H9 (cell line): ENCODE measurements around the gene GPC3. TPM values are rescaled to one million over a fixed set of nuclear protein-coding genes. Genes with fewer than 3 reads are reported as not detected.

Experiments used
- DNase-seq: peaks from one replicate; pipeline ENCODE4 v3.0.0-alpha.2; 2017
- H2AFZ ChIP-seq: one replicate; pipeline ENCODE4 v1.6.1; 2013; ENCODE audit warnings: mild to moderate bottlenecking, low read length, control low read depth, moderate library complexity
- H2AK5ac ChIP-seq: 2 replicates; pipeline ENCODE4 v1.6.1; 2013; ENCODE audit warnings: low read length, control low read depth, mixed read lengths; ENCODE audit not compliant: insufficient read length
- H2BK120ac ChIP-seq: one replicate; pipeline ENCODE4 v1.6.1; 2013; ENCODE audit warnings: low read depth, mild to moderate bottlenecking, low read length, control low read depth, inconsistent platforms; ENCODE audit not compliant: poor library complexity, severe bottlenecking
- H2BK12ac ChIP-seq: 2 replicates; pipeline ENCODE4 v1.6.1; 2013; ENCODE audit warnings: low read length, control low read depth, mixed read lengths, low read depth; ENCODE audit not compliant: insufficient read length
- H2BK15ac ChIP-seq: 2 replicates; pipeline ENCODE4 v1.6.1; 2013; ENCODE audit warnings: low read depth, low read length, control low read depth
- H2BK20ac ChIP-seq: one replicate; pipeline ENCODE4 v1.6.1; 2013; ENCODE audit warnings: low read depth, mild to moderate bottlenecking, low read length, control low read depth, inconsistent platforms; ENCODE audit not compliant: poor library complexity, severe bottlenecking
- H2BK5ac ChIP-seq: 2 replicates; pipeline ENCODE4 v1.6.1; 2013; ENCODE audit warnings: low read length, control low read depth, mixed read lengths; ENCODE audit not compliant: insufficient read length
- H3K14ac ChIP-seq: 2 replicates; pipeline ENCODE4 v1.6.1; 2013; ENCODE audit warnings: low read length, control low read depth; ENCODE audit not compliant: insufficient read depth
- H3K18ac ChIP-seq: 2 replicates; pipeline ENCODE4 v1.6.1; 2013; ENCODE audit warnings: low read depth, mild to moderate bottlenecking, mixed read lengths, low read length, control low read depth; ENCODE audit not compliant: insufficient read length
- H3K23ac ChIP-seq: 2 replicates; pipeline ENCODE4 v1.6.1; 2013; ENCODE audit warnings: low read length, control low read depth, mixed read lengths, low read depth; ENCODE audit not compliant: insufficient read length
- H3K23me2 ChIP-seq: 2 replicates; pipeline ENCODE4 v1.6.1; 2013; ENCODE audit warnings: low read depth, mild to moderate bottlenecking, mixed read lengths, low read length, control low read depth; ENCODE audit not compliant: insufficient read length, poor library complexity, severe bottlenecking
- H3K27ac ChIP-seq: 2 replicates; pipeline ENCODE4 v1.5.1; 2013; ENCODE audit warnings: low read length, control low read depth, mixed read lengths, low read depth; ENCODE audit not compliant: insufficient read length
- H3K27me3 ChIP-seq: 2 replicates; pipeline ENCODE4 v1.6.1; 2013; ENCODE audit warnings: low read length, control low read depth, inconsistent platforms; ENCODE audit not compliant: insufficient read depth
- H3K4ac ChIP-seq: 2 replicates; pipeline ENCODE4 v1.6.1; 2013; ENCODE audit warnings: low read depth, mild to moderate bottlenecking, control low read depth, inconsistent platforms, low read length, moderate library complexity
- H3K4me1 ChIP-seq: 2 replicates; pipeline ENCODE4 v1.6.1; 2013; ENCODE audit warnings: low read length, control low read depth, inconsistent platforms; ENCODE audit not compliant: insufficient read depth
- H3K4me2 ChIP-seq: 2 replicates; pipeline ENCODE4 v1.6.1; 2013; ENCODE audit warnings: low read length, control low read depth, mixed read lengths; ENCODE audit not compliant: insufficient read length, insufficient read depth
- H3K56ac ChIP-seq: 2 replicates; pipeline ENCODE4 v1.6.1; 2013; ENCODE audit warnings: low read depth, mild to moderate bottlenecking, mixed read lengths, low read length, control low read depth; ENCODE audit not compliant: insufficient read length
- H3K79me1 ChIP-seq: 2 replicates; pipeline ENCODE4 v1.6.1; 2013; ENCODE audit warnings: low read depth, mild to moderate bottlenecking, moderate library complexity, low read length, control low read depth, inconsistent platforms; ENCODE audit not compliant: insufficient read depth, poor library complexity, severe bottlenecking
- H3K79me2 ChIP-seq: 2 replicates; pipeline ENCODE4 v1.6.1; 2013; ENCODE audit warnings: low read length, control low read depth, inconsistent platforms; ENCODE audit not compliant: insufficient read depth
- H3K9ac ChIP-seq: 2 replicates; pipeline ENCODE4 v1.6.1; 2013; ENCODE audit warnings: low read length, control low read depth, mixed read lengths; ENCODE audit not compliant: insufficient read length; ENCODE audit errors: extremely low read depth
- H3K9me3 ChIP-seq: one replicate; pipeline ENCODE4 v1.6.1; 2013; ENCODE audit warnings: low read depth, low read length, inconsistent platforms; ENCODE audit not compliant: control insufficient read depth
- H3T11ph ChIP-seq: one replicate; pipeline ENCODE4 v1.6.1; 2013; ENCODE audit warnings: mild to moderate bottlenecking, low read length, control low read depth, inconsistent platforms
- H4K20me1 ChIP-seq: one replicate; pipeline ENCODE4 v1.6.1; 2013; ENCODE audit not compliant: control insufficient read depth, insufficient read length, insufficient read depth
- H4K5ac ChIP-seq: 2 replicates; pipeline ENCODE4 v1.6.1; 2013; ENCODE audit warnings: low read depth, mild to moderate bottlenecking, mixed read lengths, low read length, control low read depth; ENCODE audit not compliant: insufficient read length
- H4K8ac ChIP-seq: replicated peaks from 2 replicates; pipeline ENCODE4 v1.6.1; 2013; ENCODE audit warnings: low read length, control low read depth, mixed read lengths, low read depth; ENCODE audit not compliant: insufficient read length
- H4K91ac ChIP-seq: 2 replicates; pipeline ENCODE4 v1.6.1; 2013; ENCODE audit warnings: low read depth, mild to moderate bottlenecking, moderate library complexity, mixed read lengths, low read length, control low read depth; ENCODE audit not compliant: insufficient read length
- H3K27ac Mint-ChIP-seq, 3 experiments: 2 replicates in 2 of 3; 3 replicates in 1 of 3; pipeline ENCODE4 v1.8.0; 2020 to 2021; ENCODE audit warnings: mixed read lengths in 3 of 3, mild to moderate bottlenecking in 1 of 3, moderate library complexity in 1 of 3
- H3K27me3 Mint-ChIP-seq: 2 replicates; pipeline ENCODE4 v1.8.0; 2021; ENCODE audit warnings: low read depth, mild to moderate bottlenecking, moderate library complexity, mixed read lengths
- H3K36me3 Mint-ChIP-seq, 3 experiments: 2 replicates in 2 of 3; 3 replicates in 1 of 3; pipeline ENCODE4 v1.8.0; 2020 to 2021; ENCODE audit warnings: low read depth in 3 of 3, mixed read lengths in 3 of 3; ENCODE audit not compliant: insufficient read depth in 1 of 3
- H3K4me1 Mint-ChIP-seq, 2 experiments: 2 replicates each; pipeline ENCODE4 v1.8.0; 2020; ENCODE audit warnings: mixed read lengths in 2 of 2
- H3K4me3 Mint-ChIP-seq, 2 experiments: 2 replicates in 1 of 2; 3 replicates in 1 of 2; pipeline ENCODE4 v1.8.0; 2020 to 2021; ENCODE audit warnings: mild to moderate bottlenecking in 2 of 2, mixed read lengths in 2 of 2, moderate library complexity in 1 of 2
- H3K9me3 Mint-ChIP-seq, 2 experiments: 2 replicates in 1 of 2; 3 replicates in 1 of 2; pipeline ENCODE4 v1.8.0; 2020; ENCODE audit warnings: mild to moderate bottlenecking in 2 of 2, mixed read lengths in 2 of 2, moderate library complexity in 1 of 2
- WGBS: extraction: QIAGEN DNeasy Blood & Tissue Kit; methylation state at CpG from one replicate; pipeline ENCODE4 v1.1.7; 2013; ENCODE audit warnings: missing lambda C conversion rate, low lambda C conversion rate, mixed read lengths; ENCODE audit not compliant: insufficient read length; ENCODE audit errors: extremely low coverage; 5-methylcytosine and 5-hydroxymethylcytosine counted together
- total RNA-seq: library from RNA; stranded (reverse); gene quantifications from 2 replicates; pipeline ENCODE4 v1.2.1, GENCODE V29; 2021
- TF ChIP-seq, protein P1 (sequence below): fragments of 200-600 bp; sonication (generic); conservative IDR thresholded peaks from 3 replicates; pipeline ENCODE4 v1.8.0; 2021; ENCODE audit warnings: antibody characterized with exemption, mild to moderate bottlenecking

Gene GPC3
- total RNA-seq, 1 experiment from 2014 or later: 108 TPM

DNA sequence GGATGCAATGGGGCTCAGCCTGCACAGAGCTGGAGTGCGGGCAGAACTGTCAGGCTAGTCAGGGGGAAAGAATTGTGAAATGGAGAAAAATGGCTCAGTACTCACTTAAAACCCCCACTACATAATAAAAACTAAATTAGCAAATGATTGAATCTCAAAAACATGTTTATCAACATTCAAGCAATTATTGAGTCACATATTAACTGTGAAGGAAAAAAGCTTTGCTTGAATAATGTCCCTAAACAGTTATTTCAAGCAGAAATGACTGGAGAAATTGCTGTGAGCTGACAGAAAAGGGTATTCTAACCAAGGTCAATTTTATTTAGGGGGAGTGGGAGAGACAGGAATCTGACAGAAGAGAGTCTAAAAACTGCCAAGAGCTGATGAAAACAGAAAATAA, 37.4 kb downstream of the GPC3 start:
- Histone ChIP-seq H3K4me1 (no peaks in the 10 kb centered on the region), H2BK12ac (no peak overlapping the region), H3K79me1 (no peaks in the 10 kb centered on the region), H3K18ac (no peak overlapping the region), H4K8ac (no peak overlapping the region), H2BK120ac (no peak overlapping the region), H3K4ac (no peak overlapping the region), H2BK5ac (no peak overlapping the region), H2BK15ac (no peak overlapping the region), H3K79me2 (no peaks in the 10 kb centered on the region), H3K23me2 (no peaks in the 10 kb centered on the region), H3K27ac (no peak overlapping the region), H3K9me3 (no peaks in the 10 kb centered on the region), H4K5ac (no peak overlapping the region), H2BK20ac (no peak overlapping the region), H3K23ac (no peak overlapping the region), H2AK5ac (no peak overlapping the region), H4K20me1 (no peaks in the 10 kb centered on the region), H3K56ac (no peak overlapping the region), H4K91ac (no peak overlapping the region), H3T11ph (no peak overlapping the region), H3K4me2 (no peak overlapping the region), H3K14ac (no peak overlapping the region), H2AFZ (no peak overlapping the region), H3K27me3 (no peaks in the 10 kb centered on the region), H3K9ac (no peak overlapping the region)
- Mint-ChIP-seq H3K27me3 (no peaks in the 10 kb centered on the region), H3K9me3 (no peaks in the 10 kb centered on the region), H3K36me3 (peaks cover 11 to 34% (median 12%) of the 10 kb centered on the region in 3 experiments), H3K4me1 (peaks cover 23 to 24% of the 10 kb centered on the region in 2 experiments), H3K4me3 (no peak overlapping the region), H3K27ac (peak overlapping the region in 1 of 3 experiments; percentile 48; a peak in 2 of 7 replicates)
- no peak for DNase-seq
- TF ChIP-seq, protein P1, sequence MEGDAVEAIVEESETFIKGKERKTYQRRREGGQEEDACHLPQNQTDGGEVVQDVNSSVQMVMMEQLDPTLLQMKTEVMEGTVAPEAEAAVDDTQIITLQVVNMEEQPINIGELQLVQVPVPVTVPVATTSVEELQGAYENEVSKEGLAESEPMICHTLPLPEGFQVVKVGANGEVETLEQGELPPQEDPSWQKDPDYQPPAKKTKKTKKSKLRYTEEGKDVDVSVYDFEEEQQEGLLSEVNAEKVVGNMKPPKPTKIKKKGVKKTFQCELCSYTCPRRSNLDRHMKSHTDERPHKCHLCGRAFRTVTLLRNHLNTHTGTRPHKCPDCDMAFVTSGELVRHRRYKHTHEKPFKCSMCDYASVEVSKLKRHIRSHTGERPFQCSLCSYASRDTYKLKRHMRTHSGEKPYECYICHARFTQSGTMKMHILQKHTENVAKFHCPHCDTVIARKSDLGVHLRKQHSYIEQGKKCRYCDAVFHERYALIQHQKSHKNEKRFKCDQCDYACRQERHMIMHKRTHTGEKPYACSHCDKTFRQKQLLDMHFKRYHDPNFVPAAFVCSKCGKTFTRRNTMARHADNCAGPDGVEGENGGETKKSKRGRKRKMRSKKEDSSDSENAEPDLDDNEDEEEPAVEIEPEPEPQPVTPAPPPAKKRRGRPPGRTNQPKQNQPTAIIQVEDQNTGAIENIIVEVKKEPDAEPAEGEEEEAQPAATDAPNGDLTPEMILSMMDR: no peak
- no CpG with 5 or more reads among the region's 1 CpG for WGBS
